Gastroesophageal sphincter (tissue), 3 donors: ENCODE data around the gene NAA25.

Experiments used
- EP300 ChIP-seq: sonication (generic); formaldehyde crosslinking; IDR thresholded peaks from one replicate; pipeline ENCODE4 v1.6.1; 2017; ENCODE audit warnings: antibody characterized with exemption, mild to moderate bottlenecking
- POLR2A ChIP-seq, 2 donors: fragments of 450-650 bp; IDR thresholded peaks; one replicate each; pipeline ENCODE4 v1.6.1; 2017; ENCODE audit warnings: antibody characterized with exemption in 2 of 2, mild to moderate bottlenecking in 2 of 2, moderate library complexity in 1 of 2
- TF ChIP-seq, protein P1 (sequence below), 4 experiments: fragments of 200-600 bp in 2 of 4; fragments of 450-650 bp in 2 of 4; sonication (generic) in 1 of 4; IDR thresholded peaks; one replicate each; pipeline ENCODE4 v1.5.1; 2017 to 2019; ENCODE audit warnings: antibody characterized with exemption in 4 of 4, mild to moderate bottlenecking in 2 of 4, moderate library complexity in 2 of 4

DNA sequence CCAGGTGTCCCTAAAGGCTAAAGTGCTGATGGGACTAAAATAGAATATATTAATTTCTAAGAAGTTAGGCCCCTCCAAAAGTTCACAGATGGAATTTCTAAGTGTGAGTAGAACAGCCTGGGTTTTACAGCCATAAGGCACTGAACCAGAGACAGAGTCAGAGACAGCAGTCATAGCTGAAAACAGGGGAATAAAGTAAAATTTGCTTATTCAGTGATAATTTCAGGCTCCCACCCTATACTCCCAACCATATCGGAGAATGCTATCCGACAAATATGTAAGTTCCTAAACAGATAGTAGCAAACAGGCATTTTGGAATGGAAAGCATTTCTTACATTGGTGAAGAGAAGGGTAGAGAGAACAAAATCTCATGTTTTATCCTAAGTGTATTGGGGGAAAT is 45.3 kb downstream of the NAA25 start:
- no peak for TF ChIP-seq POLR2A (IDR thresholded peaks at IDR 0.05)
- TF ChIP-seq, protein P1, sequence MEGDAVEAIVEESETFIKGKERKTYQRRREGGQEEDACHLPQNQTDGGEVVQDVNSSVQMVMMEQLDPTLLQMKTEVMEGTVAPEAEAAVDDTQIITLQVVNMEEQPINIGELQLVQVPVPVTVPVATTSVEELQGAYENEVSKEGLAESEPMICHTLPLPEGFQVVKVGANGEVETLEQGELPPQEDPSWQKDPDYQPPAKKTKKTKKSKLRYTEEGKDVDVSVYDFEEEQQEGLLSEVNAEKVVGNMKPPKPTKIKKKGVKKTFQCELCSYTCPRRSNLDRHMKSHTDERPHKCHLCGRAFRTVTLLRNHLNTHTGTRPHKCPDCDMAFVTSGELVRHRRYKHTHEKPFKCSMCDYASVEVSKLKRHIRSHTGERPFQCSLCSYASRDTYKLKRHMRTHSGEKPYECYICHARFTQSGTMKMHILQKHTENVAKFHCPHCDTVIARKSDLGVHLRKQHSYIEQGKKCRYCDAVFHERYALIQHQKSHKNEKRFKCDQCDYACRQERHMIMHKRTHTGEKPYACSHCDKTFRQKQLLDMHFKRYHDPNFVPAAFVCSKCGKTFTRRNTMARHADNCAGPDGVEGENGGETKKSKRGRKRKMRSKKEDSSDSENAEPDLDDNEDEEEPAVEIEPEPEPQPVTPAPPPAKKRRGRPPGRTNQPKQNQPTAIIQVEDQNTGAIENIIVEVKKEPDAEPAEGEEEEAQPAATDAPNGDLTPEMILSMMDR (IDR thresholded peaks at IDR 0.05): no peak
- TF ChIP-seq EP300: no peak
